ENCODE measurements around the gene PGP.
"Not testable (repeated sequence)": the region's sequence is repeated elsewhere in the genome, so short reads cannot be mapped to it uniquely, and the experiment has no call there.

DNA sequence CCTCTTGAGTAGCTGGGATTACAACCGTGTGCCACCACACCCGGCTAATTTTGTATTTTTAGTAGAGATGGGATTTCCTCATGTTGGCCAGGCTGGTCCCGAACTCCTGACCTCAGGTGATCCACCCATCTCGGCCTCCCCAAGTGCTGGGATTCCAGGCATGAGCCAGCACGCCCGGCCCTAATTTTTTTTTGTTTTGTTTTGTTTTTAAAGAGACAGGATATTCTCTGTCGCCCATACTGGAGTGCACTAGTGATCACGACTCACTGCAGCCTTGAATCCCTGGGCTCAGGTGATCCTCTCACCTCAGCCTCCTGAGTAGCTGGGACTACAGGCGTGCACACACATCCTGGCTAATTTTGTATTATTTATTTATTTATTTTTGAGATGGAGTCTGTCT is 25.7 kb upstream of the PGP start:
- TF ChIP-seq, protein P1, sequence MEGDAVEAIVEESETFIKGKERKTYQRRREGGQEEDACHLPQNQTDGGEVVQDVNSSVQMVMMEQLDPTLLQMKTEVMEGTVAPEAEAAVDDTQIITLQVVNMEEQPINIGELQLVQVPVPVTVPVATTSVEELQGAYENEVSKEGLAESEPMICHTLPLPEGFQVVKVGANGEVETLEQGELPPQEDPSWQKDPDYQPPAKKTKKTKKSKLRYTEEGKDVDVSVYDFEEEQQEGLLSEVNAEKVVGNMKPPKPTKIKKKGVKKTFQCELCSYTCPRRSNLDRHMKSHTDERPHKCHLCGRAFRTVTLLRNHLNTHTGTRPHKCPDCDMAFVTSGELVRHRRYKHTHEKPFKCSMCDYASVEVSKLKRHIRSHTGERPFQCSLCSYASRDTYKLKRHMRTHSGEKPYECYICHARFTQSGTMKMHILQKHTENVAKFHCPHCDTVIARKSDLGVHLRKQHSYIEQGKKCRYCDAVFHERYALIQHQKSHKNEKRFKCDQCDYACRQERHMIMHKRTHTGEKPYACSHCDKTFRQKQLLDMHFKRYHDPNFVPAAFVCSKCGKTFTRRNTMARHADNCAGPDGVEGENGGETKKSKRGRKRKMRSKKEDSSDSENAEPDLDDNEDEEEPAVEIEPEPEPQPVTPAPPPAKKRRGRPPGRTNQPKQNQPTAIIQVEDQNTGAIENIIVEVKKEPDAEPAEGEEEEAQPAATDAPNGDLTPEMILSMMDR (IDR thresholded peaks at IDR 0.05) = not testable (repeated sequence)
- not testable (repeated sequence) for TF ChIP-seq EP300, POLR2A (IDR thresholded peaks at IDR 0.05)
